ENCODE data around the gene TMEM205.

GRCh38 chr19:11364935-11365334, 18.9 kb upstream of the TMEM205 start:
- TF ChIP-seq POLR2AphosphoS5 (IDR thresholded peaks at IDR 0.05) (no peak), CTCF (IDR thresholded peaks at IDR 0.05) (no peak)
